Osteoblast (primary cell): Measurements from ENCODE around the gene C16orf74. TPM values are rescaled to one million over a fixed set of nuclear protein-coding genes. Genes with fewer than 3 reads are reported as not detected.

Experiments
- DNase-seq: peaks from one replicate; pipeline ENCODE4 v3.0.0; 2011; ENCODE audit warnings: low spot score, mixed read lengths; ENCODE audit not compliant: insufficient read length; ENCODE audit errors: missing footprints
- H2AFZ ChIP-seq: 2 replicates; pipeline ENCODE4 v1.6.0; 2011; ENCODE audit warnings: mild to moderate bottlenecking, low read length
- H3K27ac ChIP-seq: 2 replicates; pipeline ENCODE4 v1.5.1; 2011; ENCODE audit warnings: mild to moderate bottlenecking, low read depth, low read length, moderate library complexity
- H3K27me3 ChIP-seq: 2 replicates; pipeline ENCODE4 v1.6.0; 2012; ENCODE audit warnings: mild to moderate bottlenecking, control low read depth, inconsistent platforms, low read length, moderate library complexity; ENCODE audit not compliant: insufficient read depth
- H3K36me3 ChIP-seq: 2 replicates; pipeline ENCODE4 v1.5.1; 2011; ENCODE audit warnings: mild to moderate bottlenecking, low read length, control low read depth, moderate library complexity; ENCODE audit not compliant: insufficient read depth
- H3K4me1 ChIP-seq: 2 replicates; pipeline ENCODE4 v1.5.1; 2011; ENCODE audit warnings: mild to moderate bottlenecking, low read length, control low read depth, moderate library complexity; ENCODE audit not compliant: insufficient read depth
- H3K4me2 ChIP-seq: 2 replicates; pipeline ENCODE4 v1.6.0; 2011; ENCODE audit warnings: mild to moderate bottlenecking, low read length; ENCODE audit not compliant: insufficient read depth
- H3K4me3 ChIP-seq: fragments of 200-600 bp; sonication (generic); 3 replicates; pipeline ENCODE4 v1.5.1; 2012; ENCODE audit warnings: mild to moderate bottlenecking, low read length, inconsistent platforms; ENCODE audit not compliant: insufficient read depth
- H3K79me2 ChIP-seq: 2 replicates; pipeline ENCODE4 v1.6.0; 2012; ENCODE audit warnings: mild to moderate bottlenecking, low read length, control low read depth, inconsistent platforms; ENCODE audit not compliant: insufficient read depth
- H3K9me3 ChIP-seq: 2 replicates; pipeline ENCODE4 v1.5.1; 2011; ENCODE audit warnings: low read depth, low read length, control low read depth
- H4K20me1 ChIP-seq: 2 replicates; pipeline ENCODE4 v1.6.0; 2012; ENCODE audit warnings: mild to moderate bottlenecking, low read length, control low read depth; ENCODE audit not compliant: insufficient read depth
- CTCF ChIP-seq: IDR thresholded peaks from 2 replicates; pipeline ENCODE4 v1.5.1; 2011; ENCODE audit warnings: mild to moderate bottlenecking, low read depth, low read length, moderate library complexity; ENCODE audit errors: extremely low read depth
- total RNA-seq: library from RNA; depleted of rRNA; stranded (reverse); fragments of >200 nt; gene quantifications from 2 replicates; pipeline ENCODE4 v1.2.3, GENCODE V29; 2012

C16orf74 gene
- total RNA-seq, 1 donor: 0.72 TPM

GRCh38 chr16:85751698-85752501, 1.0 kb upstream of the C16orf74 start:
- Histone ChIP-seq H3K79me2 (no peaks in the 10 kb centered on the region), H3K9me3 (no peaks in the 10 kb centered on the region), H4K20me1 (no peaks in the 10 kb centered on the region), H3K4me2 (peak overlapping the region; percentile 55), H2AFZ (no peak overlapping the region), H3K36me3 (no peaks in the 10 kb centered on the region), H3K4me3 (no peak overlapping the region), H3K4me1 (peaks cover 12% of the 10 kb centered on the region), H3K27me3 (no peaks in the 10 kb centered on the region), H3K27ac (no peak overlapping the region)
- peak; percentile 73 for DNase-seq
- no peak for TF ChIP-seq CTCF

GRCh38 chr16:85750146-85750826, 610 bp downstream of the C16orf74 start:
- H3K27me3 ChIP-seq: no peaks in the 10 kb centered on the region
- DNase-seq: peak; percentile 92

GRCh38 chr16:85749771-85750145, 1.1 kb downstream of the C16orf74 start:
- Histone ChIP-seq H3K4me2 (peak overlapping the region; percentile 82), H4K20me1 (no peaks in the 10 kb centered on the region), H3K4me1 (peaks cover 17% of the 10 kb centered on the region), H3K79me2 (no peaks in the 10 kb centered on the region), H3K4me3 (peak overlapping the region; percentile 75), H3K9me3 (no peaks in the 10 kb centered on the region), H3K27me3 (no peaks in the 10 kb centered on the region), H2AFZ (peak overlapping the region; percentile 85), H3K27ac (no peak overlapping the region), H3K36me3 (no peaks in the 10 kb centered on the region)
- peak; percentile 5 for DNase-seq
- no peak for TF ChIP-seq CTCF

More at GRCh38 chr16:85750146-85750826, 610 bp downstream of the C16orf74 start:
- H4K20me1 ChIP-seq: no peaks in the 10 kb centered on the region
- TF ChIP-seq CTCF: no peak
- peak overlapping the region; percentile 82 for H3K4me2 ChIP-seq
- H3K4me3 ChIP-seq: peak overlapping the region; percentile 75
- no peaks in the 10 kb centered on the region for H3K36me3 ChIP-seq
- no peaks in the 10 kb centered on the region for H3K79me2 ChIP-seq
- H3K4me1 ChIP-seq: peaks cover 17% of the 10 kb centered on the region
- peak overlapping the region; percentile 85 for H2AFZ ChIP-seq
- no peaks in the 10 kb centered on the region for H3K9me3 ChIP-seq
- H3K27ac ChIP-seq: no peak overlapping the region
